SK-N-SH (cell line): ENCODE results near the gene PLPP2.

Experiments used
- CHD2 ChIP-seq: fragments of 150-350 bp; IDR thresholded peaks from 2 replicates; pipeline ENCODE4 v1.6.1; 2018; ENCODE audit warnings: low read length; ENCODE audit not compliant: partially characterized antibody
- CTCF ChIP-seq: fragments of 200-600 bp; sonication (generic); IDR thresholded peaks from 2 replicates; pipeline ENCODE4 v1.6.1; 2017; ENCODE audit warnings: antibody characterized with exemption, mild to moderate bottlenecking, moderate library complexity
- MAX ChIP-seq: IDR thresholded peaks from 2 replicates; pipeline ENCODE4 v1.4.0; 2012; ENCODE audit warnings: low read depth
- REST ChIP-seq: IDR thresholded peaks from 2 replicates; pipeline ENCODE4 v1.6.1; 2012; ENCODE audit warnings: mild to moderate bottlenecking, low read depth, low read length, moderate library complexity
- USF2 ChIP-seq: fragments of 150-350 bp; IDR thresholded peaks from 2 replicates; pipeline ENCODE4 v1.6.1; 2017; ENCODE audit warnings: antibody characterized with exemption, low read length, low read depth, borderline replicate concordance

GRCh38 chr19:275000-275399 is 16.2 kb downstream of the PLPP2 start:
- TF ChIP-seq CTCF (no peak), REST (no peak), CHD2 (no peak), MAX (no peak), USF2 (no peak)
